ENCODE results near the gene AHNAK2.

DNA sequence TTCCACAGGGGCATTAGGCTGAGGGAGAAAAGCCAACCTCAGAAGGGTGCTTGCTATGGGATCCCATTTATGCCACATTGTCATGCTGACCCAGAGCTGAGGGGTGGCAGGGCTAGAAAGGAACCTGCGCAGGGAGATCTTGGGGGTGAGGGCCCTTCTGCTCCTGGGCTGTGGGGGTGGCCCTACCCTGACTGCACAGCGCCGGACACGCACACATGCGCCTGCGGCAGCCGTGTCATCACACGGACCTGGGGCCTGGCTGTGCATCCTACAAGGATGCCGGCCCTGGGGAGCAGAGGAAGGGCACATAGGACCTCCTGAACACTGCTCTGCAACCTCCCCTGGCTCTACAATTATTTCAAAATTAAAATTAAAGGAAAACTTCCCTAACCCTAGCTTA is 35.9 kb upstream of the AHNAK2 start:
- TF ChIP-seq, protein P1, sequence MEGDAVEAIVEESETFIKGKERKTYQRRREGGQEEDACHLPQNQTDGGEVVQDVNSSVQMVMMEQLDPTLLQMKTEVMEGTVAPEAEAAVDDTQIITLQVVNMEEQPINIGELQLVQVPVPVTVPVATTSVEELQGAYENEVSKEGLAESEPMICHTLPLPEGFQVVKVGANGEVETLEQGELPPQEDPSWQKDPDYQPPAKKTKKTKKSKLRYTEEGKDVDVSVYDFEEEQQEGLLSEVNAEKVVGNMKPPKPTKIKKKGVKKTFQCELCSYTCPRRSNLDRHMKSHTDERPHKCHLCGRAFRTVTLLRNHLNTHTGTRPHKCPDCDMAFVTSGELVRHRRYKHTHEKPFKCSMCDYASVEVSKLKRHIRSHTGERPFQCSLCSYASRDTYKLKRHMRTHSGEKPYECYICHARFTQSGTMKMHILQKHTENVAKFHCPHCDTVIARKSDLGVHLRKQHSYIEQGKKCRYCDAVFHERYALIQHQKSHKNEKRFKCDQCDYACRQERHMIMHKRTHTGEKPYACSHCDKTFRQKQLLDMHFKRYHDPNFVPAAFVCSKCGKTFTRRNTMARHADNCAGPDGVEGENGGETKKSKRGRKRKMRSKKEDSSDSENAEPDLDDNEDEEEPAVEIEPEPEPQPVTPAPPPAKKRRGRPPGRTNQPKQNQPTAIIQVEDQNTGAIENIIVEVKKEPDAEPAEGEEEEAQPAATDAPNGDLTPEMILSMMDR (conservative IDR thresholded peaks at IDR 0.05) = no peak
- no peak for TF ChIP-seq ZFX (IDR thresholded peaks at IDR 0.05)
